22Rv1 (cell line): ENCODE measurements around the gene ADCYAP1R1.
"Not testable (repeated sequence)": the region's sequence is repeated elsewhere in the genome, so short reads cannot be mapped to it uniquely, and the experiment has no call there.

ENCODE experiments used
- CTCF ChIP-seq: fragments of 450-650 bp; IDR thresholded peaks from 2 replicates; pipeline ENCODE4 v1.5.1; 2017; ENCODE audit warnings: mild to moderate bottlenecking
- ZFX ChIP-seq: fragments of 450-650 bp; IDR thresholded peaks from 2 replicates; pipeline ENCODE4 v1.6.1; 2017; ENCODE audit warnings: antibody characterized with exemption, borderline replicate concordance

- not testable (repeated sequence) for TF ChIP-seq CTCF, ZFX
Observed at GRCh38 chr7:31153318-31153717, 101.2 kb downstream of the ADCYAP1R1 start.
